Mesenchymal stem cell (in vitro differentiated cells and primary cell): Measurements from ENCODE around the gene MFRP.

ENCODE experiments used
- DNase-seq: peaks from one replicate; pipeline ENCODE4 v3.0.0-alpha.2; 2013
- H2AFZ ChIP-seq: one replicate; pipeline ENCODE4 v1.6.1; 2013; ENCODE audit warnings: low read depth, mild to moderate bottlenecking, control low read depth, inconsistent platforms, low read length, moderate library complexity
- H2AK5ac ChIP-seq: 2 replicates; pipeline ENCODE4 v1.6.1; 2013; ENCODE audit warnings: low read length, moderate library complexity, mild to moderate bottlenecking, inconsistent platforms; ENCODE audit not compliant: severe bottlenecking
- H2BK120ac ChIP-seq: one replicate; pipeline ENCODE4 v1.6.1; 2013; ENCODE audit warnings: low read depth, mild to moderate bottlenecking, inconsistent platforms, low read length, moderate library complexity
- H2BK12ac ChIP-seq, 2 experiments: one replicate each; pipeline ENCODE4 v1.6.1; 2013; ENCODE audit warnings: inconsistent platforms in 2 of 2, low read length in 2 of 2, mild to moderate bottlenecking in 2 of 2, moderate library complexity in 2 of 2, control low read depth in 1 of 2
- H2BK15ac ChIP-seq: one replicate; pipeline ENCODE4 v1.6.1; 2013; ENCODE audit warnings: mild to moderate bottlenecking, low read depth, inconsistent platforms; ENCODE audit not compliant: poor library complexity, severe bottlenecking
- H2BK5ac ChIP-seq: 2 replicates; pipeline ENCODE4 v1.6.1; 2013; ENCODE audit warnings: low read depth, mild to moderate bottlenecking, low read length, control low read depth, inconsistent platforms; ENCODE audit not compliant: poor library complexity, severe bottlenecking
- H3K14ac ChIP-seq, 2 experiments: one replicate each; pipeline ENCODE4 v1.6.1; 2013; ENCODE audit warnings: inconsistent platforms in 2 of 2, low read length in 2 of 2, control low read depth in 1 of 2, mild to moderate bottlenecking in 1 of 2, moderate library complexity in 1 of 2
- H3K18ac ChIP-seq, 2 experiments: one replicate each; pipeline ENCODE4 v1.6.1; 2013; ENCODE audit warnings: inconsistent platforms in 2 of 2, low read length in 2 of 2, control low read depth in 1 of 2, low read depth in 1 of 2, mild to moderate bottlenecking in 1 of 2
- H3K23ac ChIP-seq, 2 experiments: one replicate each; pipeline ENCODE4 v1.6.1; 2013; ENCODE audit warnings: inconsistent platforms in 2 of 2, low read length in 2 of 2, mild to moderate bottlenecking in 2 of 2, moderate library complexity in 2 of 2, control low read depth in 1 of 2
- H3K27ac ChIP-seq: 2 replicates; pipeline ENCODE4 v1.5.1; 2013; ENCODE audit warnings: mild to moderate bottlenecking, moderate library complexity, low read length, control low read depth, inconsistent platforms; ENCODE audit not compliant: poor library complexity, severe bottlenecking
- H3K27me3 ChIP-seq, 2 experiments: 2 replicates each; pipeline versions ENCODE4 v1.6.1 to v1.7.0; 2013; ENCODE audit warnings: low read length in 2 of 2, mild to moderate bottlenecking in 2 of 2, moderate library complexity in 2 of 2, control low read depth in 1 of 2, inconsistent platforms in 1 of 2; ENCODE audit not compliant: control insufficient read depth in 1 of 2, insufficient read depth in 1 of 2
- H3K36me3 ChIP-seq, 2 experiments: 2 replicates each; pipeline versions ENCODE4 v1.6.1 to v1.7.0; 2013; ENCODE audit warnings: low read length in 2 of 2, control low read depth in 1 of 2, inconsistent platforms in 1 of 2, low read depth in 1 of 2, mild to moderate bottlenecking in 1 of 2; ENCODE audit not compliant: insufficient read depth in 2 of 2, control insufficient read depth in 1 of 2
- H3K4ac ChIP-seq, 2 experiments: one replicate each; pipeline ENCODE4 v1.6.1; 2013; ENCODE audit warnings: inconsistent platforms in 2 of 2, low read length in 2 of 2, mild to moderate bottlenecking in 2 of 2, moderate library complexity in 2 of 2, control low read depth in 1 of 2, low read depth in 1 of 2
- H3K4me1 ChIP-seq: 2 replicates; pipeline ENCODE4 v1.6.1; 2013; ENCODE audit warnings: low read depth, low read length, control low read depth; ENCODE audit not compliant: control insufficient read depth, insufficient read depth
- H3K4me2 ChIP-seq: 2 replicates; pipeline ENCODE4 v1.6.1; 2013; ENCODE audit warnings: low read length, mild to moderate bottlenecking, inconsistent platforms; ENCODE audit not compliant: poor library complexity, severe bottlenecking
- H3K4me3 ChIP-seq, 2 experiments: 2 replicates each; pipeline versions ENCODE4 v1.5.1 to v1.7.0; 2013; ENCODE audit warnings: low read length in 2 of 2, mild to moderate bottlenecking in 2 of 2, control low read depth in 1 of 2, low read depth in 1 of 2; ENCODE audit not compliant: insufficient read depth in 1 of 2
- H3K79me1 ChIP-seq: replicated peaks from 2 replicates; pipeline ENCODE4 v1.6.1; 2013; ENCODE audit warnings: mild to moderate bottlenecking, control low read depth, low read length, inconsistent platforms; ENCODE audit not compliant: poor library complexity, severe bottlenecking
- H3K9ac ChIP-seq: 2 replicates; pipeline ENCODE4 v1.7.0; 2013; ENCODE audit warnings: mild to moderate bottlenecking, low read length, moderate library complexity
- H3K9me3 ChIP-seq: 2 replicates; pipeline ENCODE4 v1.7.0; 2013; ENCODE audit warnings: mild to moderate bottlenecking, low read length; ENCODE audit not compliant: control insufficient read depth
- H4K8ac ChIP-seq: one replicate; pipeline ENCODE4 v1.6.1; 2013; ENCODE audit warnings: inconsistent platforms, mild to moderate bottlenecking, low read length, moderate library complexity
- H4K91ac ChIP-seq: one replicate; pipeline ENCODE4 v1.6.1; 2013; ENCODE audit warnings: mild to moderate bottlenecking, low read length, inconsistent platforms
- WGBS: methylation state at CpG from one replicate; pipeline ENCODE4 v1.1.7; 2013; ENCODE audit warnings: mixed read lengths; 5-methylcytosine and 5-hydroxymethylcytosine counted together

The MFRP gene

DNA sequence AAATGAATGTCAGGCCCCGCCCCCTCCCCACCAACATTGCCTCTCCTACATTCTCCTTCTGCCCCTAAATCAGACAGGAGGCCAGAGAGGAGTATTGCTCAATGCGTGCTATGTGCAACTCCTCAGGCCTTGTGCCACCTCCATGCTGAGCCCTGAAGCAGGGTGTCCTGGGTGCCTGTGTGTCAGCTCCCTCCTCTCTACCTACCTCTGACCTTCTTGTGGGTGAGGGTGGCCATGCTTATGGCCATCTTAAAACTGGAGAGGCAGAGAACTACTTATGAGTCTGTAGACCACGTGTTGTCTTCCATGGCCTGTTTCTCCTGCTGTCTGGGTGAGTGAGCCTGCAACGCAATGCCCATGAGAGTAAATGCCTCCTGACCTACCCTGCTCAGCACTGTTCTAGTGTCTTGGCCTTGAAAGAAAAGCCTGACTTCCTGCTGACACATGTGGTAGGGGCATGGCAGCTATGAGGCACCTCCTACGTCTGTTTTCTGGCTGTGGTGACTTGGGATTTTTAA, 40.1 kb downstream of the MFRP start:
- H2AK5ac ChIP-seq = no peak overlapping the region
- no peak overlapping the region for H3K27ac ChIP-seq
- peaks cover 1% of the 10 kb centered on the region for H3K4me1 ChIP-seq
- no peak overlapping the region for H2BK12ac ChIP-seq
- H2AFZ ChIP-seq = no peak overlapping the region
- peaks cover 53 to 54% of the 10 kb centered on the region in 2 experiments for H3K36me3 ChIP-seq
- H3K9me3 ChIP-seq = no peaks in the 10 kb centered on the region
- H4K8ac ChIP-seq = no peak overlapping the region
- no peak overlapping the region for H3K14ac ChIP-seq
- peak; percentile 50 for DNase-seq
- H3K4ac ChIP-seq = no peak overlapping the region
- peak overlapping the region; percentile 19 for H4K91ac ChIP-seq
- H2BK120ac ChIP-seq = no peak overlapping the region
- peak overlapping the region; percentile 67 for H3K9ac ChIP-seq
- WGBS = 75% methylated on average over 5 of the region's 5 CpGs
- no peak overlapping the region for H3K4me2 ChIP-seq
- no peak overlapping the region for H2BK5ac ChIP-seq
- H2BK15ac ChIP-seq = no peak overlapping the region
- H3K18ac ChIP-seq = no peak overlapping the region
- no peaks in the 10 kb centered on the region for H3K27me3 ChIP-seq
- no peak overlapping the region for H3K23ac ChIP-seq
- peak overlapping the region in 1 of 2 experiments; percentile 23 for H3K4me3 ChIP-seq
- peaks cover 5% of the 10 kb centered on the region for H3K79me1 ChIP-seq

DNA sequence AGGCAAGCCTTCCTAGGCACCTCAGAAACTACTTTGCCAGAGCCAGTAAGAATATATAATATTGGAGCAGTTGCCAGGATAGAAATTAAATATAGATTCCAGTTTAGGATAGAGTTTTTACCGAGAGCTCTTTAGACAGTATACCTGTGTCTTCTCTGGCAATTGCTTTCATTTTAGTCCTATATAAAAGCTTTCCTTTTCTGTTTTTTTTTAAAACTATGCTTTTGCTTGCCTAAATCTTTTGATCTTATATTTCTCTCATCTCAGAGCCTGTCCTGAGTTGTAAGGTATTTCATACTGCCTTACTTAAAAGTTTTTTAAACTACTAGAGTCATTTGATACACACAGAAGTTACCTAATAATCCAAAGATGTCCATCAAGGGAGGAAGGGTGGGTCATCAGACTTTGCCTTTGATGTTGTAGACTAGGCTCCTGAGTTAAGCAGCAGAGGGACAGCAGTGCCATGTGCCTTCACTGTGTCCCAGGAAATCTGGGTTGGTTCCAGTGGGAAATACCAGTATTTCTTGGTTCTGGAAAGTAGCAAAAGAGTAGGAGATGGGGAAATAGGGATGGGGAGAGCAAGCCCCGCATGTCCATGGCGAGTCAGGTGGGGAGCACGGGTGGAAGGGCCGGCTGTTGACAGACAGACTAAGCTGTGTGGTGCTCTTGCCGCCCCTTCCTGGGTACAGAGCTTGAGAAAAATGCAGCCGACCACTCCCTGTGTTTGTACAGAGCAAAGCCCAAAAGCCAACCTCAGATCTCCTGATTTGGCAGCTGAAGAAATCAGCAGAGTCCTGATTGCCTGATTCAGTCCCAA, 40.7 kb downstream of the MFRP start:
- no peak overlapping the region for H2BK15ac ChIP-seq
- H2AK5ac ChIP-seq = no peak overlapping the region
- H3K27ac ChIP-seq = no peak overlapping the region
- H3K36me3 ChIP-seq = peaks cover 48 to 54% of the 10 kb centered on the region in 2 experiments
- peak overlapping the region; percentile 67 for H3K9ac ChIP-seq
- no peak overlapping the region for H2BK12ac ChIP-seq
- no peak overlapping the region for H4K8ac ChIP-seq
- no peak overlapping the region for H3K14ac ChIP-seq
- 98% methylated on average over 6 of the region's 7 CpGs for WGBS
- H3K23ac ChIP-seq = no peak overlapping the region
- no peak overlapping the region for H2BK5ac ChIP-seq
- H3K18ac ChIP-seq = no peak overlapping the region
- H3K4me3 ChIP-seq = peak overlapping the region in 1 of 2 experiments; percentile 23
- no peak overlapping the region for H2BK120ac ChIP-seq
- peak overlapping the region in 1 of 2 experiments; percentile 68 for H3K4ac ChIP-seq
- no peaks in the 10 kb centered on the region for H3K9me3 ChIP-seq
- no peak overlapping the region for H2AFZ ChIP-seq
- H3K27me3 ChIP-seq = no peaks in the 10 kb centered on the region
- H3K79me1 ChIP-seq = peaks cover 6% of the 10 kb centered on the region
- no peak overlapping the region for H3K4me2 ChIP-seq
- peak; percentile 20 for DNase-seq
- H3K4me1 ChIP-seq = peaks cover 1% of the 10 kb centered on the region
- no peak overlapping the region for H4K91ac ChIP-seq

DNA sequence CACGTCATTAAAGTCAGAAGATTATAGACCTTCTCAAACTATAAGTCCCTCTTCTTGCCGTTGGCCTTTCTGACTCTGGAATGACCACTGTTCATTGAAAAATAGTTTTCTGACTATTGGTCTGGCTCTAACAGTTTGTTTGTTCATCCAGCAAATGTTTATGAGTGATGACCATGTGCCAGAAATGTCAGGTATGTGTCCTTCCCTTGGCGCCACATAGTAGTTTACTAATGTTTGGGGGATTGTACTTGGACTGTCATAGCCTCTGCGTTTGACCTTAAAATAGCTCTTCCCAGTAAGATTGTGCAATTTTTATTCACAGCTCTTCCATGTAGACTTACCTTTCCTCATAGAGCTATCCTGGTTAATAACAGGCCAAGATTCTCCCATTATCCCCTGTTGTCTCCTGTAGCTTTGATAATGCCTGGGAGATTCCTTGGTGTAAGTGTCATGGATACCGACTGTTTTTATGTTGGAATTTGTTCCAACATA, 43.2 kb downstream of the MFRP start:
- Histone ChIP-seq H3K4ac (no peak overlapping the region), H3K4me3 (no peak overlapping the region), H3K4me1 (no peaks in the 10 kb centered on the region), H3K23ac (no peak overlapping the region), H3K9me3 (no peaks in the 10 kb centered on the region), H2BK5ac (no peak overlapping the region), H2AK5ac (no peak overlapping the region), H3K14ac (no peak overlapping the region), H3K4me2 (no peak overlapping the region), H2AFZ (no peak overlapping the region), H2BK15ac (no peak overlapping the region), H4K91ac (no peak overlapping the region), H3K18ac (no peak overlapping the region), H3K79me1 (peaks cover 11% of the 10 kb centered on the region), H3K27me3 (no peaks in the 10 kb centered on the region), H3K27ac (no peak overlapping the region), H2BK120ac (no peak overlapping the region), H2BK12ac (no peak overlapping the region), H4K8ac (no peak overlapping the region), H3K9ac (no peak overlapping the region), H3K36me3 (peaks cover 34 to 71% of the 10 kb centered on the region in 2 experiments)
- 90% methylated on average over 3 of the region's 5 CpGs for WGBS
- no peak for DNase-seq

DNA sequence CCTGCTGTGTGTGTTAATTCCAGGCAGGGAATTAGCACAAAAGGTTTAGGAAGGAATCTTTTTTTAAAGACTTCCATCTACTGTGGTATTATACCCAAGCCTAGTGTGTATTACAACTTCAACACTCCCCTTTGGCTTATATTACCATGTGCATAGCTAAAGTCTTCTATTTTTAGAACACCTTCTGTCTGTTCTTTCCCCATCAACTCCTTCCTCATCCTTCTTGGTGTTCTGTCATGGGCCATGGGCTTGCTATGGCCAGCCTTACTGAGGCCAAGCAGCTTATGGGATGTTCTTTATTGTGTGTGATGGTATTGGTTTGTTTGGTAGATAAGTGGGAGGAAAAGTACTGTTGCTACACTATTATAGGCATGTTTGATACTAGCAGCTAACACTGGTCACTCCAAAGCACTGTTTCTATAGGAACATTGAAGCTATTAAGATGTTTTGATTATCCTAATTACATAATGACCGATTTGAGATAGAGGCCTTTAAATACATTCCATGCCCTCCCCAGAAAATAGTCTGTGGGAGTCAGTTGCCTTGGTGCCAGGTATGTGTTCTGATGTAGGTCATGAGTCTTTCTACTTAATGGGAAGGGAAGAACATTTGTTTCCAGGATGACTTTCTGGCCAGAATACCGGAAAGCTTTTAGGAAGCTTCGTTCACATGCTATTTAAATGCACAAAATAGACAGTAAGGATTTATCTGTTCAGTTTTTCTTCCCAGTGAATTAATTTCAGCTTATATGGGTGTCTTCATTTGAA, 46.1 kb downstream of the MFRP start:
- Histone ChIP-seq H3K9me3 (no peaks in the 10 kb centered on the region), H3K79me1 (peaks cover 14% of the 10 kb centered on the region), H2BK12ac (no peak overlapping the region), H3K4me1 (no peaks in the 10 kb centered on the region), H2BK5ac (no peak overlapping the region), H3K4me3 (no peak overlapping the region), H3K18ac (no peak overlapping the region), H3K27ac (no peak overlapping the region), H2AFZ (no peak overlapping the region), H3K36me3 (peaks cover 26 to 84% of the 10 kb centered on the region in 2 experiments), H3K9ac (no peak overlapping the region), H4K8ac (no peak overlapping the region), H3K14ac (no peak overlapping the region), H2BK15ac (no peak overlapping the region), H4K91ac (no peak overlapping the region), H2BK120ac (no peak overlapping the region), H3K23ac (no peak overlapping the region), H3K4me2 (no peak overlapping the region), H3K27me3 (no peaks in the 10 kb centered on the region), H2AK5ac (no peak overlapping the region), H3K4ac (no peak overlapping the region)
- 100% methylated on average over 1 of the region's 3 CpGs for WGBS
- no peak for DNase-seq
